HG02623 (cell line): ENCODE data around the gene PLGRKT.
A peak's percentile ranks its signal among the peaks of the same experiment; 100 is the strongest.
"Not testable (repeated sequence)": the region's sequence is repeated elsewhere in the genome, so short reads cannot be mapped to it uniquely, and the experiment has no call there.

Experiments used
- ATAC-seq: cut with Tn5 transposase; IDR thresholded peaks from one replicate; pipeline ENCODE4 v1.9.1; 2021; ENCODE audit warnings: moderate library complexity; ENCODE audit not compliant: unreplicated experiment

Gene PLGRKT

DNA sequence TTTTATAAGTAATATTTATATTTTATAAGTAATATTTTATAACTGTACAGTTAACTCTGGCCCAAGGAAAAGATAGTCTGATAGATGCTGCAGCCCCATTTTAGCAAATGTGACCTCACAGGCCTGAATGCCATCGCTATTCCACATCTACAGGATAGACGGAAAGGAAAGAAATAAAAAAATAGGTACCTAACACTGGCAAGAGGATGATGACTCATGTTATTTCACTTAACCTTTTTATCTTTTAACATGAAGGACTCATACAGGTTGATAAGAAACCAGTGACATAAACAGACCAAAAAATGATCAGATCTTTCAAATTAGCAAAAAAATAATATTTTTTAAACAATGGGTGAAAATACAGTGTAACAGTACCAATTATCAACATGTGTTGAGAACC, 15.3 kb upstream of the PLGRKT start:
- ATAC-seq = no peak

DNA sequence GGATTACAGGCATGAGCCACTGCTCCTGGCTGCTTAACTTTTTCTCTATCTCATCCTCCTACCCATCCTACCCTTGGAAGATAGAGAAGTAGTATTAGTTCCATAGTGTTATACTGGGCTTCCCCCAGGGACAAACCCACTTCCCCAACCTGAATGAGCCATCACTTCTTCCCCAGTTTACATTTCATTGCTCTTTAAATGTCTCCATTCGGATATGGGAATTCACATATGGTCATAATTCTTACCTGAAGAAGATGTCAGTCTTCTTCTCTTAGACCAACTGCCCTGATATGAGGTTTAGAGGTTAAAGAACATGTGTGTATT, 14.5 kb upstream of the PLGRKT start:
- no peak for ATAC-seq

DNA sequence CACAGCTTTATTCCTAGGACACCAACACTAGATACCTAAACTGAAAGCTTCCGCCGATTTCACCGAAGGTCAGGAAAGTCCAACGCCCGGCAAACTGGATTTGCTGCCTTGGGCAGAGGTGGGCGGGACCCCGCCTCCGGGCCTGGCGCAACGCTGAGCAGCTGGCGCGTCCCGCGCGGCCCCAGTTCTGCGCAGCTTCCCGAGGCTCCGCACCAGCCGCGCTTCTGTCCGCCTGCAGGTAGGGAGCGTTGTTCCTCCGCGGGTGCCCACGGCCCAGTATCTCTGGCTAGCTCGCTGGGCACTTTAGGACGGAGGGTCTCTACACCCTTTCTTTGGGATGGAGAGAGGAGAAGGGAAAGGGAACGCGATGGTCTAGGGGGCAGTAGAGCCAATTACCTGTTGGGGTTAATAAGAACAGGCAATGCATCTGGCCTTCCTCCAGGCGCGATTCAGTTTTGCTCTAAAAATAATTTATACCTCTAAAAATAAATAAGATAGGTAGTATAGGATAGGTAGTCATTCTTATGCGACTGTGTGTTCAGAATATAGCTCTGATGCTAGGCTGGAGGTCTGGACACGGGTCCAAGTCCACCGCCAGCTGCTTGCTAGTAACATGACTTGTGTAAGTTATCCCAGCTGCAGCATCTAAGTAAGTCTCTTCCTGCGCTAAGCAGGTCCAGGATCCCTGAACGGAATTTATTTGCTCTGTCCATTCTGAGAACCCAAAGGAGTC, 12.8 kb upstream of the PLGRKT start, which contains the start of gene CD274:
TSS of gene CD274 (plus strand) at position 184 of the 733 bp plus-strand sequence. CDS start 5,572 bp downstream, outside the sequence.
- peak; percentile 62 for ATAC-seq

DNA sequence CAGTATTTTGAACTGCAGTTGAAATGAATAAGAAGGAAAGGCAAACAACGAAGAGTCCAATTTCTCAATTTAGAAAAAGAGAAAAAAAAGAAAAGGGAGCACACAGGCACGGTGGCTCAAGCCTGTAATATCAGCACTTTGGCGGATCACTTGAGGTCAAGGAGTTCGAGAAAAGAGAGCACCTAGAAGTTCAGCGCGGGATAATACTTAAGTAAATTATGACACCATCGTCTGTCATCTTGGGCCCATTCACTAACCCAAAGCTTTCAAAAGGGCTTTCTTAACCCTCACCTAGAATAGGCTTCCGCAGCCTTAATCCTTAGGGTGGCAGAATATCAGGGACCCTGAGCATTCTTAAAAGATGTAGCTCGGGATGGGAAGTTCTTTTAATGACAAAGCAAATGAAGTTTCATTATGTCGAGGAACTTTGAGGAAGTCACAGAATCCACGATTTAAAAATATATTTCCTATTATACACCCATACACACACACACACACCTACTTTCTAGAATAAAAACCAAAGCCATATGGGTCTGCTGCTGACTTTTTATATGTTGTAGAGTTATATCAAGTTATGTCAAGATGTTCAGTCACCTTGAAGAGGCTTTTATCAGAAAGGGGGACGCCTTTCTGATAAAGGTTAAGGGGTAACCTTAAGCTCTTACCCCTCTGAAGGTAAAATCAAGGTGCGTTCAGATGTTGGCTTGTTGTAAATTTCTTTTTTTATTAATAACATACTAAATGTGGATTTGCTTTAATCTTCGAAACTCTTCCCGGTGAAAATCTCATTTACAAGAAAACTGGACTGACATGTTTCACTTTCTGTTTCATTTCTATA, 12.0 kb upstream of the PLGRKT start:
- ATAC-seq = no peak

DNA sequence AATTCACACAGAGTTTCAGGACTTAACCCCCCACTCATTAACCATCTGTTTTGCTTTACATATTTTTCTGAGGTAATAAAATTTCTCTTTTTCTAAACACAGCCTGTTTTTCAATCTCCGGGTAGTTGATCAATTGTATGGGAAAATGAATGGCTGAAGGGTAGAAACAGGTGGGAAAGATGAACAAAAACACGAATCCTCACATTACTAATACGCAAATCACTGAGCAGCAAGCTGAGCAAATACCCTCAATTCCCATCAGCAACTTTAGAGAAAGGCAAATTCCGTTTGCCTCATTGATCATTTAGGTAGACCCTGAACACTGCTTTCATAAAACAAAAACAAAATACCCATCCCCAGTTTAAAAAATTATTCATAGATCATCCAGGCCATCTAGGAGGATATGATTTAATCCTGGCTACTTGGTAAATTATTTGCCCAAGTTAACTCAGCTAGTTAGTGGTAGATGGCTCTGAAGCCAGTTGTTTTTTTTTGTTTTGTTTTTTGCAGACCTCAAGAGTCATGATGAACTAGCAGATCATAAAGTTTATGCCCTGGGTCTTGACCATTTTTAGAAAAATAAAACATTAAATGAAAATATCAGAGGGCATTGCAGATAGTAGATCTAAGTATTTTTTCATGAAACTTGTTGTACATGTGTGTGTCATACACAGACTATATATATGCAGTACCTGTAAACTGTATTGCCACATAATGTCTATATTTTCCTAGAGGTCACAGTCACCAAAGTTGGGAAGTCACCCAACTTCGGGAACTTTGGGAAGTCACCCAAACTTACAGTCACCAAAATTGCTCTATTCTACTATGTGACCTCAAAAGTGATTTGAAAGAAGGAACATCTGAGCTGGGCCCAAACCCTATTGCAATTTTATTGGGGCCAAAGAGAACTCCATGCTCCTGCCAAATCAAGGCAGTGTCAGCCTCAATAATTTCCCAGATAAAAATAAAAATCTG, 11.0 kb upstream of the PLGRKT start:
- ATAC-seq = no peak

DNA sequence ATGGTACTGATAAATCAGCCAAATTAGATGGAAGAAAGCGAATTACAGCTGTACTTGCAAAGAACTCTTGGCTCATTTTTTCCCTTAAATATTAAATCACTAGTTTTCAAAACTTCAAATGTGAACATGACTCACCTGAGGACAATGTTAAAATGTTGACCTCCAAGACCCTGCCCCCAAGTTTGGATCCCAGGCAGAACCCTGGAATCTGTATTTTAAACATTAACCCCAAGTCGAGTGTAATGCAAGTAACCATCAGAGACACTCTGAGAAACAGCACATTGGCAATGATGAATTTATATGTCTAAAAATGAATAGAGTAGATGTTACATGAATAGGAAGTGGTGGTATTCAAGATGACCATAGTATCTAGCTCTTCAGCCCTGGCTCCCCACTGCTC, 10.3 kb upstream of the PLGRKT start:
- no peak for ATAC-seq

DNA sequence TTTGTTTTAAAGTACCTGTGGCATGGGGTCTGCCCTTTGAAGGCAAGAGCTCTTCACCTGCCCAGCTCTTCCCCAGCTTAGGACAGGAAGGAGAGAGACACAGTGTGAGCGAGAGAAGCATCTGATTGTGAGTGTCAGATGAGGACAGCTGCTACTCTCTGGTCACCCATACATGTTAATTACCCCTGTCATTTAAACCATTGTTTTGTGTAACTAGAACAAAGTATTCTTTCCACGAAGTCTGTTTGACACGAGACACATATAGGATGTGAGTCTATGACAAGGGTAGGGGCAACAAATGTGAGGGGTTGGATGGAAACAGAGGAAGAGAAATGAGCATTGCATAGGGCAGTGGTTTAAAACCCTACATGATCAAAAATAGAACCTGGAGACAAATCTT, 9.6 kb upstream of the PLGRKT start:
- no peak for ATAC-seq

DNA sequence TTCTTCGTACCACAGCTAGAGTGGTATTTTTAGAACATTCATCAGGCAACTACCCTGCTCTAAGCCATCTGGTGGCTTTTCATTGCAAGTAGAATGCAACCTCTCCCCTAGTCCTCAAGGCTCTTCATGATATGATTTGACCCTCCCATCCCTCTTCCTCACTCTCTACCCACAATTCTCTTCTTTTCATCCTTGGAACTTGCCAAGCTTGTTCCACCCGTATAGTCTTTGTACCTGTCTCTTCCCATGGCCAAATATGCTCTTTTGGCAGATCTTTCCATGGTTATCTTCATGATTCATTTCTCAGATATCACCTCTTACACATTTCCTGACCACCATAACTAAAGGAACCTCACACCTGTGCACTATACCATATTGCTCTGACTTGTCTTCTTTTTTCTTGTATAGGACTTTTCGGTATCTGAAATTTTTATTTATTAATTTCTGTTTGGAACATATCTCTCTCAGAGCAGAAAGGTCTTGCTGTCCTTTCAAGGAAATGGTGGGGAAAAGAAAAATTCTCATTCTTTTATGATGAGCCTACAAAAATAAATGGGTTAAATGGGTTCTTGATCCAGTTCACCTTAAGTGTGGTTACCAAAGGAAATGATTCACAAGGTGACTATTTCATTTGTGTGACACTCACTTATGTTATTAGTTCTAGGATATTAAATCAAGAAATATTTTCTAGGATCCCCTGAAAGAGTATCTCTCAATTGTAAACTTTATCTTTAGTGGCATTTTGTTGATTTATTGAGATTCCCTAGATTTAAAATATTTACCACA, 8.9 kb upstream of the PLGRKT start:
- no peak for ATAC-seq

DNA sequence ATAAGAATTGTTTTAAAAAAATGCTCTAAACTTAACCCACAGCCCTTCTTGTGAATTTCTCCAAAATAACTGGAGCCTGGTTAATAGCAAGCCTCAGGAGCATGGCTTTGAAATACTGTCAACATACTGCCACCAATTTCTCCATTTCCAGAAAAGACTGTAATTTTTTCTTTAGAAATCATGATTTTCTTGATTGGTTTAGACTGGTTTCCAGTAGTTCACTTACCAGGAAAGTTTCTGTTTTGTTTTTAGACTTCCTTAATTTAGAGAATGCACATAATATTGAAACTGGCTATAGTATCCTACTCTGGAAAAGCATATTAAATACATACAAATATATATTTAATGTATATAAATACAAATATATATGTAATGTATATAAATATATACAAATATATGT, 8.2 kb upstream of the PLGRKT start:
- no peak for ATAC-seq

DNA sequence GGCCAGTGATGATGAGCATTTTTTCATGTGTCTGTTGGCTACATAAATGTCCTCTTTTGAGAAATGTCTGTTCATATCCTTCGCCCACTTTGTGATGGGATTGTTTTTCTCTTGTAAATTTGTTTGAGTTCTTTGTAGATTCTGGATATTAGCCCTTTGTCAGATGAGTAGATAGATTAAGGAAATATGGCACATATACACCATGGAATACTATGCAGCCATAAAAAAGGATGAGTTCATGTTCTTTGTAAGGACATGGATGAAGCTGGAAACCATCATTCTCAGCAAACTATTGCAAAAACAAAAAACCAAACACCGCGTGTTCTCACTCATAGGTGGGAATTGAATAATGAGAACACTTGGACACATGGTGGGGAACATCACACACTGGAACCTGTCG, 7.4 kb upstream of the PLGRKT start:
- not testable (repeated sequence) for ATAC-seq

DNA sequence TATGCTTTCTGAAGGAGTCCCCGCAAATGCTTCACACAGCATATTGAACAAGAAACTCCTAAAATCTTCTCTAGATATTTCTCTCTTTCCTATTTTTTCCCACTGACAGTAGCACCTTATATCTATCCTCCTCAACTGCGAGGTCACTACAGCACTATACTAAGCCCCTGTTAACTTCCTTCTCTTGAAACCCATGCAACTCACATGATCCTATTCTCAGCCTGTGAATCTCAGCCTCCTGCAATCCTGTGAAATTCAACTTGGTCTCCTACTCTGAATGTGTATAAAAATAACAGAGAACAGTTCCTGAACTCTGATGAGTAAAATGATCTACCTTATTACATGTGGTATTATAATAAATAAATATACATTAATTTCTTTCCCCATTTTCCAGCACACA, 6.1 kb upstream of the PLGRKT start:
- no peak for ATAC-seq

DNA sequence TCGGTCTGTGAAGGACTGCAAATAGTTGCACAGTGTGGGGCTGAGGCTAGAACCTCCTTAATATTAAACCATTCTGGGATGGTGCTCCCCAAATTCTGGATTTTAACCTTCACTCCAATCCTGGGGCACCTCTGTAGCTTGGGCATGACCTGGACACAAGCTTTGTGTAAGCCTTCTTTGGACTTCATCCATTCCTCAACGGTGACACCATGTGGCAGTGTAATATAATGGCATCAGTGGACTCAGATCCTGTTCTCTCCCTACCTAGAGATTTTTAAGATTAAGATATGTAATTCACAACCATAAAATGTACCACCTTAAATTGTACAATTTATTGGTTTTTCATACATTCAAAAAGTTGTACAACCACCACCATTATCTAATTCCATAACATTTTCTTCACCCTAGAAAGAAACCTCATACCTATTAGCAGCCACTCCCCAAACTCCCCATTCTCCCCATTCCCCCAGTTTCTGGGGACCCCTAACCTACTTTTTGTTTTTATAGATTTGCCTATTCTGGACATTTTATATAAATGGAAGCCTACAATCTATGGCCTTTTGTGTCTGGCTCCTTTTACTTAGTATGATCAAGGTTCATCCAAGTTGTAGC, 4.8 kb upstream of the PLGRKT start:
- ATAC-seq = no peak

DNA sequence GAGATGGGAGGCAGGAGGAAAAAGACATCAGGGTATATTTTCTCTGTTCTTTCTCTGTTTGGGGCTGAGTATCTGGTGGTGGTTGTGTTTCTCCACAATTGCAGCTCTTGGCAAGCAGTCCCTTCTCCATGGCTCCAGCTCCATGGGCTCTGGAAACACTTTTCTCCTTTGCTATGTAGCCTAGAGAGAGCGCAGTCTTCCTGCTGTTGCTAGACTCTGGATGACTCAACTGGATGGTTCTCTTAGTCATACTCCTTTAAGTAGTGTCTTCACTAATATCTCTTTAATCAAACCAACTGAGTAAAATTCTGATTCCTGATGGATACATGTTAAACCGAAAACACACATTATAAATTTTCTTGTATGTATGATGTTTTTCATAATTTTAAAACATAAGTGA, 3.3 kb upstream of the PLGRKT start:
- no peak for ATAC-seq

DNA sequence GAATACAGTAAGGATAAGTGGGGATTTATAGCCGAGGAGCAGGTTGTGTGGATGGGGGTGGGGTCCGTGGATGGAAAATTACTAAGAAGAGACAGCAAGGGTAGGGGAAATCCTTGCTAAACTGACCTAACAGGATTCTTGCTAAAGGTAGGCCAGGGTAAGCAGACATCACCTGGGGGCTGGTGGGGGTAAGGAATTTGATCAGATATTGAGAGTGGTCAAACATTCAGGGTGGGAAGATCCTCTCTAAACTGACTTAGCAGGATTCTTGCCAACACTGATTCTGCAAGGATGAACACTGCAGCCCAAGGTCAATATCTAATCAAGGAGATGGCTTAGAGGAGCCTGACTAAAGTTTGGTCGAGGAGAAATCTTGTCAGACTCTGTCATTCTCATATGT, 2.7 kb upstream of the PLGRKT start:
- no peak for ATAC-seq

DNA sequence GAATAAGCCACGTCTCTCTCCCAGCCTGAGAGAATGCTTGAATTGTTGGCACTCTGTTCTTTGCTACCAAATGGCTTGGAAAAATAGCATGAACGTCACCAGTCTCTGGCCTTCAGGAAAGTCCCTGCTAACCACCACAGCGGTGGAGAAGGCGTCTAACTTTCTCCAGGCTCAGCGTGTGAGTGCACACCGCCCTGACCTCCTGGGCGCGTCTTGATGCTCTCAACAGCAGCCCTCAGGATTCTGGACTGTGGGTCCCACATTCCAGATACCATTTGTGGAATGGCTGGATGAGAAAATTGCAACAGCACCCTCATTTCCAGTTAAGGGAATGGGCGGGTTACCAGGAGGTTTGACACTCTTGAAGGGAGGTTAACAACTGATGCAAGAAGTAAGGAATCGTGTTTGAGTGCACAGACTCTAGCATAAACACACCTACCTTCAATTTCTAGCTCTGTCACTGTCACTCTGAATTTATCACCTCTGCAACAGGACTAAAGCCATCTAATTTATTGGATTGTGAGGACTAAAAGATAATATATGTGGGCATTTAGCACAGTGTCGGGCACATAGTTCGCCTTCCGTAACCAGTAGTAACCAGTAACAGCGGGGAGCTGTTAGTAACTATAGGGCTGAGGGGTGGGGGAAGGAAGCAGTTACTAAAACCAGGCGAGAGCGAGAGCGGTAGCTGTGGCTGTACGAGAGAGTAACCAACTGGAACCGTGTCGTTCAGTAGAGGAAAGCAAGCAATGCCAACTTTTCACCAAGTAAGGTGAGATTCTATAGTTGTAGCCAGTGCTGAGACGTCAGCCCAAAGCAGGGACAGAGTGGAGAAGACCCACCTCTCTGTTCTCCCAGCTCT, 807 bp upstream of the PLGRKT start:
- peak; percentile 52 for ATAC-seq

DNA sequence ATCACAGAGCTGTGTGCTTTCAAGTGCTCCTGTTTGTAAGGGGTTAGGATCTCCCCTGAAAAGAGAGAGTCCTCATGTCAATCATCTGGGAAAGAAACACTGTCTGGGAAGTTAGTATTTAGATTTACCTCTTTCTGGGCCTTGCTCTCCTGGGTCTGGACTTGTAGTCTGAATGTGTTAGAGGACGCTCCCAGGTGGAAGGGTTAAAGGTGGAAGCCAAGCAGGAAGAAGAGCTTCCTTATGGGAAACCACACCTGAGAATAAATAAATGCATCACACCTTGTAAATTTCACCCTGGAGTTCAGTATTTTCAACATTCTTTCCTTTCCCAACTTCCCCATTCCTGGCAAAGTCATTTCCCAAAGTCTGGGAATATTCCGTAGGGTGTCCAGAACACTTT, 1.3 kb downstream of the PLGRKT start:
- ATAC-seq = no peak

DNA sequence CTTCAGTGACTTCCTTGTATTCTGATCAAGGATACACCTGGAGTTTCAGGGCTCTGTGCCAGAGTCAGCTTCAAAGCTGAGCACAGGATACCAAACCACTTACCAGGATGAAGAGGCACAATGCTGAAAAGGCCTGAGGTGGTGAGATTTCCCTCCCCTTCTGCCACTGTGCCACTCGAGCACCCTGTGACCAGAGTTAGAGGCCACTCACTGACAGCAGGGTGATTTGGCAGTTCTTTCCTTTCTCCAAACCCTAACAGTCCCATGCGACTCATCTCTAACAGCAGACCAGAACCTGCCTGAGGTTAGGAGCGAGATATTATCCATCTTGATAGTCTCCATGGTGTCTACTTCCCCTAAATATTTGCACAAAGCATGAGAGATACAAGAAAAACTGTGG, 1.8 kb downstream of the PLGRKT start:
- no peak for ATAC-seq

DNA sequence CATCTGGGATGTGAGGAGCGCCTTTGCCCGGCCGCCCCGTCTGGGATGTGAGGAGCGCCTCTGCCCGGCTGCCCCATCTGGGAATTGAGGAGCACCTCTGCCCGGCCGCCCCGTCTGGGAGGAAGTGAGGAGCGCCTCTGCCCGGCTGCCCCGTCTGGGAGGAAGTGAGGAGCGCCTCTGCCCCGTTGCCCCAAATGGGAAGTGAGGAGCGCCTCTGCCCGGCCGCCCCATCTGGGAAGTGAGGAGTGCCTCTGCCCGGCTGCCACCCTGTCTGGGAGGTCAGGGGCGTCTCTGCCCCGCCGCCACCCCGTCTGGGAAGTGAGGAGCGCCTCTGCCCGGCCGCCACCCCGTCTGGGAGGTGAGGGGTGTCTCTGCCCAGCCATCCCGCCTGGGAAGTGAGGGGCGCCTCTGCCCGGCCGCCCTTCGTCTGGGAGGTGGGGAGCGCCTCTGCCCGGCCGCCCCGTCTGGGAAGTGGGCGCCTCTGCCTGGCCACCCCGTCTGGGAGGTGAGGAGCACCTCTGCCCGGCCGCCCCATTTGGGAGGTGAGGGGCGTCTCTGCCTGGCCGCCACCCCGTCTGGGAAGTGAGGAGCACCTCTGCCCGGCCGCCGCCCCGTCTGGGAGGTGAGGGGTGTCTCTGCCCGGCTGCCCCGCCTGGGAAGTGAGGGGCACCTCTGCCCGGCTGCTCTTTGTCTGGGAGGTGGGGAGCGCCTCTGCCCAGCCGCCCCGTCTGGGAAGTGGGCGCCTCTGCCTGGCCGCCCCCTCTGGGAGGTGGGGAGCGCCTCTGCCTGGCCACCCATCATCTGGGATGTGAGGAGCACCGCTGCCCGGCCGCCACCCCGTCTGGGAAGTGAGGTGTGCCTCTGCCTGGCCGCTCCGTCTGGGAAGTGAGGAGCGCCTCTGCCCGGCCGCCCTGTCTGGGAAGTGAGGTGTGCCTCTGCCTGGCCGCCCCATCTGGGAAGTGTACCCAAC, 3.6 kb downstream of the PLGRKT start:
- ATAC-seq = not testable (repeated sequence)
